MM.1S (cell line): ENCODE data around the gene CAMSAP1.

Experiments
- CTCF ChIP-seq: fragments of 300-600 bp; sonication (generic); IDR thresholded peaks from 2 replicates; pipeline ENCODE4 v1.5.1; 2016; ENCODE audit warnings: antibody characterized with exemption, low read length, mixed read lengths
- EZH2 ChIP-seq: fragments of 300-600 bp; sonication (generic); optimal IDR thresholded peaks from 2 replicates; pipeline ENCODE3; 2017; ENCODE audit warnings: low read depth, mild to moderate bottlenecking, antibody characterized with exemption, low read length, mixed read lengths

GRCh38 chr9:135771401-135772051 is 135.8 kb downstream of the CAMSAP1 start:
- TF ChIP-seq EZH2 (no peak), CTCF (no peak)
